D721Med (cell line): Measurements from ENCODE around the gene SH3BP2.

Experiments
- DNase-seq: peaks from one replicate; pipeline ENCODE4 v3.0.0; 2011; ENCODE audit warnings: low spot score; ENCODE audit not compliant: insufficient read length
- FAIRE-seq: peaks from 2 replicates; lab custom pipeline; 2011; peaks lifted over from hg19 to GRCh38; lab: Jason Lieb, UNC
- TF ChIP-seq, protein P1 (sequence below): IDR thresholded peaks from 2 replicates; pipeline ENCODE4 v1.5.1; 2012; ENCODE audit warnings: mild to moderate bottlenecking, control low read depth; ENCODE audit not compliant: insufficient read depth; ENCODE audit errors: missing control alignments

Gene SH3BP2

DNA sequence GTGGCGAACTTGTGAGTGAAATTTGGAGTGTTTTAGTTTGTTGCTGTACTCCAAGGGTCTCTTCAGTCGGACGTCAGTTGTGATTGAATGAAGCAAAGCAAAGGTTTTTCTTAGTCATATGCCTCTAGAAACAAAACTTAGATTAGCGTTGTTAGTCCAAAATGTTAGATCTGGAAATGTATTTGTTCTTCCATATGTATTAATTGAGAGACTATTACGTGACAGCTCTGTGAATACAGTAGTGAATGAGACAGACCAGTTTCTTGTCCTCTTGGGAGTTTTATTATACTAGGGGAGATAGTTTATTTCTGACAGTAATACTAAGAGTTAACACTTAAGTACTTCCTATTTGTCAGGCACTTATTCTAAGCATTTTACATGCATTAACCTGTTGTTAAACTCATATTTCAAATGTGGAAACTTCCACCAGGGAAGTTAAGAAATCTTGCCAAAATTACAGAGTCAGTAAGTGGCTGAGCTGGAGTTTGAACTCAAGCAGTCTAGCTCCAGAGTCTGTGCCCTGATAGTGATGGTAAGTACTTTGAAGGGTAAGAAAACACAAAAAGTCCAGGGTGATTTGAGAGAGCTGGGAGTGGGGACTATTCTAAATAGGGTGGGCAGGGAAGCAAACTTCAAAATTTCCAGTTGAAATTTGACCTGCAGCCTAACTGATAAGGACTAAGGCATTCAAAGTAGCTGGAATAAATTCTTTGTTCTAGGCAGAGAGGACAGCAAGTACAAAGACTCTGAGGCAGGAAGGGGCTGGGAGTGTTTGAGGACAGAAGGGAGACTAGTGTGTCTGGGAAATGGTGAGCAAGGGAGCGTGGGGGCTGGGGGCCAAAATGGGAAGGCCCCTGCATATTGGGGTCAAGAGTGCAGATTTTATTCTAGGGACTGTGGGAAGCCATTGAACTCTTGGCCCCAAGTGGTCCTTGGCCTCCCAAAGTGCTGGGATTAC, 67.8 kb downstream of the SH3BP2 start:
- FAIRE-seq (no peak), DNase-seq (no peak)
- TF ChIP-seq, protein P1, sequence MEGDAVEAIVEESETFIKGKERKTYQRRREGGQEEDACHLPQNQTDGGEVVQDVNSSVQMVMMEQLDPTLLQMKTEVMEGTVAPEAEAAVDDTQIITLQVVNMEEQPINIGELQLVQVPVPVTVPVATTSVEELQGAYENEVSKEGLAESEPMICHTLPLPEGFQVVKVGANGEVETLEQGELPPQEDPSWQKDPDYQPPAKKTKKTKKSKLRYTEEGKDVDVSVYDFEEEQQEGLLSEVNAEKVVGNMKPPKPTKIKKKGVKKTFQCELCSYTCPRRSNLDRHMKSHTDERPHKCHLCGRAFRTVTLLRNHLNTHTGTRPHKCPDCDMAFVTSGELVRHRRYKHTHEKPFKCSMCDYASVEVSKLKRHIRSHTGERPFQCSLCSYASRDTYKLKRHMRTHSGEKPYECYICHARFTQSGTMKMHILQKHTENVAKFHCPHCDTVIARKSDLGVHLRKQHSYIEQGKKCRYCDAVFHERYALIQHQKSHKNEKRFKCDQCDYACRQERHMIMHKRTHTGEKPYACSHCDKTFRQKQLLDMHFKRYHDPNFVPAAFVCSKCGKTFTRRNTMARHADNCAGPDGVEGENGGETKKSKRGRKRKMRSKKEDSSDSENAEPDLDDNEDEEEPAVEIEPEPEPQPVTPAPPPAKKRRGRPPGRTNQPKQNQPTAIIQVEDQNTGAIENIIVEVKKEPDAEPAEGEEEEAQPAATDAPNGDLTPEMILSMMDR: no peak

DNA sequence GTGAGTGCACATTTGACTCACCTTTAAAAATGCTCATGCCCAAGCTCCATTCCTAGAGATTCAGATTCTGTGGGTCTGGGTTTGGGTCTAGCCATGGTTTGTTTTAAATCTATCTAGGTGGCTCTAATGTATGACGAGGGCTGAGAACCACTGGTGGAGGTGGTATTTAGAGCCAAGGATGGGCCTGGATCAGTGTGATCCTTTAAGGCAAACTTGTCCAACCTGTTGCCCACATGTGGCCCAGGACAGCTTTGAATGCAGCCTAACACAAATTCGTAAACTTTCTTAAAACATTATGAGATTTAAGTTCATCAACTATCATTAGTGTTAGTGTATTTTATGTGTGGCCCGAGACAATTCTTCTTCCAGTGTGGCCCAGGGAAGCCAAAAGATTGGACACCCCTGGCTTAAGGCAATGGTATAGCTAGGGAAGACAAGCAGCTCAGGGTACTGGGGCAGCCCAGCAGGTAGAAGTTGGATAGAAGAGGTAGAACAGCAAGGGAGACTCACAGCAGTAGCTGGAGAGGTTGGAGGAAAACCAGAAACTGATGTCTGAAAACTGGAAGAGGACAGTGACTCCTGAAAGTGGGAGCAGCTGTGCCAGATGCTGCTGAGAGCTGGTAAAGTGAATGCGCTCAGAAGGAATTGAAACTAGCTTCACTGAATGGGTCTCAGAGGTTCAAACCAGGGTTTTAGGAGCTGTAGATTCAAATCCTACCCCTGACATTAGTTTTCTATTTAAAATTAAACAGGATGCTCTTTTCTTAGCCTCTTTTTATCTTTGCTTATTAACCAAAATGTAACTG, 68.9 kb downstream of the SH3BP2 start:
- TF ChIP-seq, protein P1: no peak
- no peak for DNase-seq
- no peak for FAIRE-seq

DNA sequence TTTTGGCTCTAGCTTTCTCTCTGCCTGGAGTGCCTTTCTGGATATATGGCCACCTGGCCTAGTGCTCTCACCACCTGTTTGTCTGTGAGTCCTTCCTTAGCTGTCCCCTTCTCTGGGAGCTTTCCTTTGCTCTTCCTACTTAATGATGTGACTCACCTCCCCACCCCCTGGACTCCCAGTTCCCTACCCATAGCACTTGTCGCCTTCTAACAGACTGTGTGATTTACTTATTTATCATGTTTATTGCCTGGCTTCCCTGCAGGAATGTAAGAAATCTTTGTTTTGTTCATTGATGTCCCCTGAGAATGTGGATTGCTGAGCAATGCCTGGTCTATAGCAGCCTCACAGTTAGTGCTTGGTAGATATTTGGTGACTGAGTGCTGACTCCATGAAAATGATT, 69.6 kb downstream of the SH3BP2 start:
- TF ChIP-seq, protein P1: no peak
- no peak for FAIRE-seq
- DNase-seq: no peak

DNA sequence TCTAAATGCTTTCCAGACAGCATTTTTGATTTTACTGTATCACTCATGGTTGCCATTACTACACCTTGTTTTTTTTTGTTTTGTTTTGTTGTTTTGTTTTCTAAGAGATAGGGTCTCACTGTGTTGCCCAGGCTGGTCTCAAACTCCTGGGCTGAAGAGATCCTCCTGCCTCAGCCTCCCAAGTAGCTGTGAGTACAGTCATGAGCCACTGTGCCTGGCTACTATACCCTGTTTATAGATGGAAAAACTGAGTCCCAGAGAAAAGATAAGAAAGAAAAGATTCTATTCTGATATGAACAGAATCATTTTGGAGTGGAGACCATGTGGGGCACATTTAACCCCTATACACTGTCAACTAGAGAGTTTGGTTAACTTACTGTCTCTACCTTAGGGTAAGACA, 70.8 kb downstream of the SH3BP2 start:
- FAIRE-seq (no peak), DNase-seq (no peak)
- TF ChIP-seq, protein P1: no peak

DNA sequence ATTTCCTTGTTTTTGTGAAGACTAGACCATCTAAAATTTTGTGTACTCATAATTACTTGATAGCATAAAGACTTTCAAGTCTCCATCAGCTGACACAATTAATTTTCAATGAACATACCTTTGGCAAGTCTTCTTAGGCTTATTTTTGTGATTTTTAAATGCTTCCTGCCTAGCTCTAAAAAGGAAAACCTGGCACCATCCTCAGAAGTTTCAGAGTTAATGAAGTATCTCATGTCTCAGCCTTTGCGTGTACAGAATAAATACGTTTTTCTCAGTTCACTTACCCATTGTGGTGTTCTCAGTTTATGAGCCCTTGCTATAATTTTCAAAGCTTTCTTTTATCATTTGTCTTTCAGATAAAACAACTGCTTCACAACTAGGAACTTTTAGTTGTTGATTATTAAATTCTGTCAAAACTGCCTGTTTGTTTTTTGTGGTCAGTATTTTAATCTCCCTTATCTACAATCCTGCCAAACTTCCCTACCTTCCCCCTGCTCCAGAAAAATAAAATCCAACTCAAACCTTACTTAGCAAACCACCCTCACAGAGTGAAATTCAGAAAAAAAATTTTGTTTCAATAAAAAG, 72.4 kb downstream of the SH3BP2 start:
- DNase-seq (no peak), FAIRE-seq (no peak)
- TF ChIP-seq, protein P1: no peak

DNA sequence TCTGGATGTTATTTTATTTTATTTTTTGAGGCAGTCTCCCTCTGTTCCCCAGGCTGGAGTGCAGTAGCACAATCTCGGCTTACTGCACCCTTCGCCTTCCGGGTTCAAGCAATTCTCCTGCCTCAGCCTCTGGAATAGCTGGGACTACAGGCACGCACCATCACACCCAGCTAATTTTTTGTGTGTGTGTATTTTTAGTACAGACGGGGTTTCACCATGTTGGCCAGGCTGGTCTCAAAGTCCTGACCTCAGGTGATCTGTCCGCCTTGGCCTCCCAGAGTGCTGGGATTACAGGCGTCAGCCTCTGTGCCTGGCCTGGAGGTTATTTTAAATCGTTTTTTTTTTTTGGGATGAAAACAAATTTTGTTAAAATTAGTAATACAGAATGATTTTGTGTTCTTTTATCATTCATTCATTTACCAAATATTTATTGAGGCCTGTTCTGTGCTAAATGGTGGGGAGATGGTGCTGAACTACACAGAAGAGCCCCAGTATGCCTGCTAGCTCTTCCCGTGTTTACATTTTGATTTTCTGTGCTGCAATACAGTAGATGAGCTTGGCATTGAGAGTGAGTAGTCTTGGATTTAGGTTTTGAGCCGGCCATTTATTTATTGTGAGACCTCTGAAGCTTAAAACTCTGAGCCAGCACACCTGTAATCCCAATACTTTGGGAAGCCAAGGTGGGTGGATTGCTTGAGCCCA, 73.4 kb downstream of the SH3BP2 start:
- DNase-seq (no peak), FAIRE-seq (no peak)
- TF ChIP-seq, protein P1: no peak
